Measurements from ENCODE around the gene MBD5.

The MBD5 gene

DNA sequence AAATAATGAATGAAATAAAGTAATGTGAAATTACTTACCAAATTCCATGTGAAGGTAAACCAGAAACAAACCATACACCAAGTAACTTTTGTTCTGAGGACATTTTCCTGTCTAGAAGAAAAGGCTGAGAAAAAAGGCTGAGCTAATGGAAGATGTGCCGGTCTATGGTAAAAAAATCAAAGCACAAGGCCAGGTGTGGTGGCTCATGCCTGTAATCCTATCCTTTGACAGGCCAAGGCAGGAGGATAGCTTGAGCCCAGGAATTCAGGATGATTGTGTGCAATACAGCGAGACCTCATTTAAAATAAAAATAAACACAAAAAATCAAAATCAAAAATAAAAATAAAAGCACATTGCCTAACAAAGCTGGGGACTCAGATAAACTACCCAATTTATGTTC lies 7.0 kb upstream of the MBD5 start:
- Histone ChIP-seq H3K79me2 (ENCODE audit: insufficient read depth, low read depth) (peaks cover 50% of the 10 kb centered on the region; the same call in 1 of the 2 replicates), H3K36me3 (ENCODE audit: insufficient read depth) (no peaks in the 10 kb centered on the region), H3K4me3 (IDR thresholded peaks at IDR 0.05; ENCODE audit: insufficient read depth, low read depth, low read length) (no peak overlapping the region), H4K20me1 (ENCODE audit: insufficient read depth) (no peaks in the 10 kb centered on the region), H3K27ac (no peak overlapping the region), H2AFZ (ENCODE audit: low read depth) (no peak overlapping the region), H3K27me3 (ENCODE audit: insufficient read depth, low read depth) (no peaks in the 10 kb centered on the region), H3K9ac (no peak overlapping the region), H3K4me2 (no peak overlapping the region), H3K4me1 (ENCODE audit: low read depth, poor library complexity, severe bottlenecking) (no peaks in the 10 kb centered on the region)
- TF ChIP-seq, protein P1, sequence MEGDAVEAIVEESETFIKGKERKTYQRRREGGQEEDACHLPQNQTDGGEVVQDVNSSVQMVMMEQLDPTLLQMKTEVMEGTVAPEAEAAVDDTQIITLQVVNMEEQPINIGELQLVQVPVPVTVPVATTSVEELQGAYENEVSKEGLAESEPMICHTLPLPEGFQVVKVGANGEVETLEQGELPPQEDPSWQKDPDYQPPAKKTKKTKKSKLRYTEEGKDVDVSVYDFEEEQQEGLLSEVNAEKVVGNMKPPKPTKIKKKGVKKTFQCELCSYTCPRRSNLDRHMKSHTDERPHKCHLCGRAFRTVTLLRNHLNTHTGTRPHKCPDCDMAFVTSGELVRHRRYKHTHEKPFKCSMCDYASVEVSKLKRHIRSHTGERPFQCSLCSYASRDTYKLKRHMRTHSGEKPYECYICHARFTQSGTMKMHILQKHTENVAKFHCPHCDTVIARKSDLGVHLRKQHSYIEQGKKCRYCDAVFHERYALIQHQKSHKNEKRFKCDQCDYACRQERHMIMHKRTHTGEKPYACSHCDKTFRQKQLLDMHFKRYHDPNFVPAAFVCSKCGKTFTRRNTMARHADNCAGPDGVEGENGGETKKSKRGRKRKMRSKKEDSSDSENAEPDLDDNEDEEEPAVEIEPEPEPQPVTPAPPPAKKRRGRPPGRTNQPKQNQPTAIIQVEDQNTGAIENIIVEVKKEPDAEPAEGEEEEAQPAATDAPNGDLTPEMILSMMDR (conservative IDR thresholded peaks at IDR 0.05; ENCODE audit: low read depth, low read length), result no peak

- Histone ChIP-seq H2AFZ (ENCODE audit: low read depth) (no peak overlapping the region), H3K4me3 (IDR thresholded peaks at IDR 0.05; ENCODE audit: insufficient read depth, low read depth, low read length) (no peak overlapping the region), H3K4me2 (no peak overlapping the region), H3K27ac (no peak overlapping the region), H3K9ac (no peak overlapping the region), H3K4me1 (ENCODE audit: low read depth, poor library complexity, severe bottlenecking) (no peaks in the 10 kb centered on the region), H3K79me2 (ENCODE audit: insufficient read depth, low read depth) (peaks cover 57% of the 10 kb centered on the region; the same call in 1 of the 2 replicates), H3K36me3 (ENCODE audit: insufficient read depth) (no peaks in the 10 kb centered on the region), H3K27me3 (ENCODE audit: insufficient read depth, low read depth) (no peaks in the 10 kb centered on the region), H4K20me1 (ENCODE audit: insufficient read depth) (no peaks in the 10 kb centered on the region)
- TF ChIP-seq, protein P1 (conservative IDR thresholded peaks at IDR 0.05; ENCODE audit: low read depth, low read length), result no peak
These were observed 6.3 kb upstream of the MBD5 start for GRCh38 chr2:148014616-148015015.

GRCh38 chr2:148020111-148021058 lies 506 bp upstream of the MBD5 start, which contains the start of gene ORC4:
TSS of gene ORC4 (minus strand) at chr2:148020737. CDS start at chr2:147975958, 44,779 bp downstream.
- peak within 1 kb of the TSS; percentile 44 for H2AFZ ChIP-seq (ENCODE audit: low read depth)
- no peaks in the 10 kb centered on the region for H3K27me3 ChIP-seq (ENCODE audit: insufficient read depth, low read depth)
- peak within 1 kb of the TSS; percentile 59; the same call in 1 of the 2 replicates for H3K9ac ChIP-seq
- H3K36me3 ChIP-seq (ENCODE audit: insufficient read depth), result no peaks in the 10 kb centered on the region
- H3K4me2 ChIP-seq, result peak within 1 kb of the TSS; percentile 66; the same call in 1 of the 2 replicates
- no peaks in the 10 kb centered on the region for H4K20me1 ChIP-seq (ENCODE audit: insufficient read depth)
- peak within 1 kb of the TSS; percentile 45 for H3K4me3 ChIP-seq (IDR thresholded peaks at IDR 0.05; ENCODE audit: insufficient read depth, low read depth, low read length)
- peaks cover 63% of the 10 kb centered on the region; the same call in 1 of the 2 replicates for H3K79me2 ChIP-seq (ENCODE audit: insufficient read depth, low read depth)
- TF ChIP-seq, protein P1 (conservative IDR thresholded peaks at IDR 0.05; ENCODE audit: low read depth, low read length), result no peak
- H3K4me1 ChIP-seq (ENCODE audit: low read depth, poor library complexity, severe bottlenecking), result peaks cover 28% of the 10 kb centered on the region
- peak within 1 kb of the TSS; percentile 67 for H3K27ac ChIP-seq

DNA sequence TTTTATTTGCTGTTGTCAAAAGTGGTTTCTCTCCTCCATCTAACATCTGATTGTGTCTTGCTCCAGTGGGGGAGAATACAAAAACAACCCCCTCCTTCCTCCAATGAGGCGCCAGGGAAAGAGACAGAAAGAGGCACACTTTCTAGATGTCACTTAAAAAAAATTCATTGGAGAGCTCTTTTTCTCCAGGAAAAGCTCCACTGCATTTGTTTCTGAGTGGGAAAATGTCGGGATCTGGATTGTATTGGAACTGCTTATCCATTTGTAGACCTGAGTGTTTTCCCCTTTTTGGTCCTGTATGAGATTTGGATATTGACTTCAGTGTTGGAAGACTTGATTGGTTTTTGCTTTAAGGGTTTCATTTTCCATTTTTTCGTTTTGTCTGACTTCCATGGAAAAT lies 995 bp downstream of the MBD5 start:
- TF ChIP-seq, protein P1 (conservative IDR thresholded peaks at IDR 0.05; ENCODE audit: low read depth, low read length), result no peak

More for the DNA sequence above, 995 bp downstream of the MBD5 start:
- peak overlapping the region; percentile 67; the same call in 1 of the 2 replicates for H3K27ac ChIP-seq
- no peak overlapping the region for H3K4me3 ChIP-seq (IDR thresholded peaks at IDR 0.05; ENCODE audit: insufficient read depth, low read depth, low read length)
- no peaks in the 10 kb centered on the region for H3K36me3 ChIP-seq (ENCODE audit: insufficient read depth)
- H3K9ac ChIP-seq, result peak overlapping the region; percentile 59; the same call in 1 of the 2 replicates
- peak overlapping the region; percentile 44; the same call in 1 of the 2 replicates for H2AFZ ChIP-seq (ENCODE audit: low read depth)
- H3K4me1 ChIP-seq (ENCODE audit: low read depth, poor library complexity, severe bottlenecking), result peaks cover 28% of the 10 kb centered on the region
- H3K79me2 ChIP-seq (ENCODE audit: insufficient read depth, low read depth), result peaks cover 58% of the 10 kb centered on the region; the same call in 1 of the 2 replicates
- H4K20me1 ChIP-seq (ENCODE audit: insufficient read depth), result no peaks in the 10 kb centered on the region
- peak overlapping the region; percentile 66 for H3K4me2 ChIP-seq
- H3K27me3 ChIP-seq (ENCODE audit: insufficient read depth, low read depth), result no peaks in the 10 kb centered on the region

All from KMS-11 (cell line).